Coronary artery (tissue), 2 donors: ENCODE measurements around the gene WHRN.

Experiments
- DNase-seq: peaks from one replicate; pipeline ENCODE4 v3.0.0-alpha.2; 2017; ENCODE audit warnings: low spot score
- H3K27ac ChIP-seq, 2 donors: fragments of 200-600 bp; sonication (generic); one replicate each; pipeline ENCODE4 v1.5.1; 2016 to 2019
- H3K4me3 ChIP-seq: fragments of 200-600 bp; sonication (generic); 2 replicates; pipeline ENCODE4 v1.5.1; 2016; ENCODE audit warnings: mild to moderate bottlenecking, moderate library complexity
- CTCF ChIP-seq: fragments of 200-600 bp; sonication (generic); IDR thresholded peaks from one replicate; pipeline ENCODE4 v1.5.1; 2019; ENCODE audit warnings: antibody characterized with exemption

The WHRN gene

GRCh38 chr9:114423181-114423580 lies 82.1 kb downstream of the WHRN start:
- Histone ChIP-seq H3K27ac (no peak overlapping the region), H3K4me3 (no peak overlapping the region)
- DNase-seq, result no peak
- no peak for TF ChIP-seq CTCF

- DNase-seq, result no peak
- TF ChIP-seq CTCF, result no peak
- no peak overlapping the region for H3K27ac ChIP-seq
- H3K4me3 ChIP-seq, result no peak overlapping the region
Observed at GRCh38 chr9:114421147-114421546, 84.1 kb downstream of the WHRN start.

- no peak for TF ChIP-seq CTCF
- H3K27ac ChIP-seq, result no peak overlapping the region
- H3K4me3 ChIP-seq, result no peak overlapping the region
- no peak for DNase-seq
Observed at GRCh38 chr9:114419796-114420195, 85.5 kb downstream of the WHRN start.

- Histone ChIP-seq H3K4me3 (no peak overlapping the region), H3K27ac (no peak overlapping the region)
- DNase-seq, result no peak
- no peak for TF ChIP-seq CTCF
Observed at GRCh38 chr9:114418053-114418452, 87.2 kb downstream of the WHRN start.

- H3K27ac ChIP-seq, result no peak overlapping the region
- no peak overlapping the region for H3K4me3 ChIP-seq
- DNase-seq, result no peak
- TF ChIP-seq CTCF, result no peak
Observed at GRCh38 chr9:114417511-114417910, 87.8 kb downstream of the WHRN start.

- Histone ChIP-seq H3K4me3 (no peak overlapping the region), H3K27ac (no peak overlapping the region)
- TF ChIP-seq CTCF, result no peak
- DNase-seq, result no peak
Observed at GRCh38 chr9:114416906-114417305, 88.4 kb downstream of the WHRN start.

GRCh38 chr9:114416290-114416689 lies 89.0 kb downstream of the WHRN start:
- DNase-seq, result no peak

More at GRCh38 chr9:114416290-114416689, 89.0 kb downstream of the WHRN start:
- TF ChIP-seq CTCF, result no peak
- Histone ChIP-seq H3K4me3 (no peak overlapping the region), H3K27ac (no peak overlapping the region)
